SK-N-SH (cell line): Measurements from ENCODE around the gene NCKAP5.

Experiments
- CHD2 ChIP-seq: fragments of 150-350 bp; IDR thresholded peaks from 2 replicates; pipeline ENCODE4 v1.6.1; 2018; ENCODE audit warnings: low read length; ENCODE audit not compliant: partially characterized antibody
- CTCF ChIP-seq: fragments of 200-600 bp; sonication (generic); IDR thresholded peaks from 2 replicates; pipeline ENCODE4 v1.6.1; 2017; ENCODE audit warnings: antibody characterized with exemption, mild to moderate bottlenecking, moderate library complexity
- GABPA ChIP-seq: IDR thresholded peaks from 2 replicates; pipeline ENCODE4 v1.4.0; 2012; ENCODE audit warnings: low read depth, mild to moderate bottlenecking
- JUND ChIP-seq: IDR thresholded peaks from 2 replicates; pipeline ENCODE4 v1.4.0; 2012
- NRF1 ChIP-seq: IDR thresholded peaks from 2 replicates; pipeline ENCODE4 v1.6.1; 2012; ENCODE audit warnings: low read depth, mild to moderate bottlenecking, low read length
- POLR2AphosphoS5 ChIP-seq: IDR thresholded peaks from 2 replicates; pipeline ENCODE4 v1.6.1; 2012; ENCODE audit warnings: low read depth, low read length
- RCOR1 ChIP-seq: fragments of 150-350 bp; IDR thresholded peaks from 2 replicates; pipeline ENCODE4 v1.6.1; 2017; ENCODE audit warnings: antibody characterized with exemption, low read length
- RFX5 ChIP-seq: IDR thresholded peaks from 2 replicates; pipeline ENCODE4 v1.6.1; 2012; ENCODE audit warnings: mild to moderate bottlenecking, improper control_type of control experiment, low read length
- RXRA ChIP-seq: IDR thresholded peaks from 2 replicates; pipeline ENCODE4 v1.4.0; 2012; ENCODE audit warnings: low read depth, mild to moderate bottlenecking, borderline replicate concordance
- SMC3 ChIP-seq: IDR thresholded peaks from 2 replicates; pipeline ENCODE4 v1.6.1; 2012; ENCODE audit warnings: low read depth, low read length, improper control_type of control experiment
- USF2 ChIP-seq: fragments of 150-350 bp; IDR thresholded peaks from 2 replicates; pipeline ENCODE4 v1.6.1; 2017; ENCODE audit warnings: antibody characterized with exemption, low read length, low read depth, borderline replicate concordance
- YY1 ChIP-seq: IDR thresholded peaks from 2 replicates; pipeline ENCODE4 v1.4.0; 2012; ENCODE audit warnings: low read depth, mild to moderate bottlenecking

- TF ChIP-seq CTCF: no peak
- no peak; the same call in 1 of the 2 replicates for TF ChIP-seq GABPA
- TF ChIP-seq RFX5: no peak
- TF ChIP-seq POLR2AphosphoS5: no peak
- peak; percentile 83 for TF ChIP-seq JUND
- TF ChIP-seq USF2: no peak
- no peak for TF ChIP-seq SMC3
- no peak for TF ChIP-seq NRF1
- TF ChIP-seq RXRA: no peak
- TF ChIP-seq YY1: no peak
- TF ChIP-seq RCOR1: no peak
- no peak for TF ChIP-seq CHD2
Measured at GRCh38 chr2:133200684-133201421, 367.4 kb downstream of the NCKAP5 start.
